ENCODE results near the gene NAXD. TPM values are rescaled to one million over a fixed set of nuclear protein-coding genes. Genes with fewer than 3 reads are reported as not detected.
"Not testable (repeated sequence)": the region's sequence is repeated elsewhere in the genome, so short reads cannot be mapped to it uniquely, and the experiment has no call there.

The NAXD gene
- polyA plus RNA-seq, 4 donors: 30.1 to 59.3 (median 36.9) TPM

DNA sequence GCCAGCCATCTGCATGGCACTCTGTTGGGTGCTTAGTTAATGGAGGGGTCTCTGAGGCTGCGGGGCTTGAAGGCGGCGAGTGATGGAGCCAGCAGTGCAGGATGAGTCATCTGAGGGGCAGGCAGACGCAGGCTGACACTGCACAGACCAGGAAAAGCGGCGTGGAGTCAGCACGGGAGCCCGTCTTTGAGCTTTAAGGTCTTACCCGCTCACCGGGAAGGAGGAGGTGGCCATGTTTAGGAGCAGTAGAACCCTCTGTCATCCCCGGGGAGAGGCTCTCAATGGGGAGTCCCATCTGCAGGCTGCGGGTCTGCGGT, 13.1 kb downstream of the NAXD start:
- Histone ChIP-seq H3K36me3 (ENCODE audit: control insufficient read depth in 3 of 3, insufficient read depth in 2 of 3, low read depth in 1 of 3, low read length in 3 of 3) (peaks cover 5 to 65% (median 12%) of the 10 kb centered on the region in 3 donors), H3K27me3 (ENCODE audit: control insufficient read depth in 3 of 3, insufficient read depth in 3 of 3, low read length in 3 of 3) (no peaks in the 10 kb centered on the region), H3K4me3 (ENCODE audit: low read depth in 1 of 3, low read length in 3 of 3) (no peak overlapping the region), H3K4me1 (ENCODE audit: control insufficient read depth in 3 of 3, insufficient read depth in 2 of 3, low read depth in 1 of 3, low read length in 2 of 3) (peaks cover 0 to 9% (median 0%) of the 10 kb centered on the region in 3 donors), H3K27ac (ENCODE audit: low read depth in 1 of 3, low read length in 2 of 3) (no peak overlapping the region), H3K9me3 (ENCODE audit: control insufficient read depth in 2 of 2, insufficient read depth in 1 of 2, low read depth in 1 of 2, low read length in 1 of 2) (no peaks in the 10 kb centered on the region)
- WGBS, 3 donors: 88 to 92% (median 92%) methylated on average over 13 of the region's 13 CpGs
- DNase-seq (no peak), FAIRE-seq (no peak)

DNA sequence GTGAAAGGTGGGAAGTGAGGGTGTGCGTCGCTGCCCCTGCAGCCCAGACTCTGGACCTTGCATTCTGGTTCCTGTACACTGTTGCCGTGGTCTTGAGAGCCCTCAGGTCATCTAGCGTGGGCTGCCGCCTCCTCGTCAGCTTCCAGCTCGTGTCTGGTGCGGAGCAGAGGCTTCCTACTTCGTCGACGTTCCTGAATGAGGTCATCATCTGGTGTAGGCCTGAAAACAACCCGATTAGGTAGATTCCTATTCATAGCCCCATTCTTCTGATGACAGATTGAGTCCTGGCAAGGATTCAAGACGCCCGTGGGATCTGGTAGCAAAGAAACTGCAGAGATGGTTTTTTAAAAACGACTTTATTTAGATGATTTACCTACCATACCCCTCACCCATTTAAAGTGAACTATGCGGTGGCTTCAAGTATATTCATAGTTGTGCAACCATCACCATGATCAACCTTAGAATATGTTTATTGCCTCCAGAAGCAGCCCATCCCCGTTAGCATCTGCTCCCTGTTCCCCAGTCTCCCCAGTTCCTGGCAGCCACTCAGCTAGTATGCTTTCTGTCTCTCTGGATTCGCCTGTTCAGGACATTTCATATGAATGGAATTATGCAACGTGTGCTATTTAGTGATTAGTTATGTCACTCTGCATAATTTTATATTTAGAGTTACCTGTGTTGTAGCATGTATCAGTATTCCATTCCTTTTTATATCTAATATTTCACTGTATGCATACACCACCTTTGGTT, 13.8 kb downstream of the NAXD start:
- peaks cover 0 to 9% (median 0%) of the 10 kb centered on the region in 3 donors for H3K4me1 ChIP-seq (ENCODE audit: control insufficient read depth in 3 of 3, insufficient read depth in 2 of 3, low read depth in 1 of 3, low read length in 2 of 3)
- no peak overlapping the region for H3K4me3 ChIP-seq (ENCODE audit: low read depth in 1 of 3, low read length in 3 of 3)
- peaks cover 5 to 68% (median 12%) of the 10 kb centered on the region in 3 donors for H3K36me3 ChIP-seq (ENCODE audit: control insufficient read depth in 3 of 3, insufficient read depth in 2 of 3, low read depth in 1 of 3, low read length in 3 of 3)
- no peak overlapping the region for H3K27ac ChIP-seq (ENCODE audit: low read depth in 1 of 3, low read length in 2 of 3)
- no peaks in the 10 kb centered on the region for H3K27me3 ChIP-seq (ENCODE audit: control insufficient read depth in 3 of 3, insufficient read depth in 3 of 3, low read length in 3 of 3)
- no peak for DNase-seq
- no peak for FAIRE-seq
- 84 to 89% (median 85%) methylated on average over 19 of the region's 19 CpGs for WGBS, 3 donors
- H3K9me3 ChIP-seq (ENCODE audit: control insufficient read depth in 2 of 2, insufficient read depth in 1 of 2, low read depth in 1 of 2, low read length in 1 of 2): no peaks in the 10 kb centered on the region

DNA sequence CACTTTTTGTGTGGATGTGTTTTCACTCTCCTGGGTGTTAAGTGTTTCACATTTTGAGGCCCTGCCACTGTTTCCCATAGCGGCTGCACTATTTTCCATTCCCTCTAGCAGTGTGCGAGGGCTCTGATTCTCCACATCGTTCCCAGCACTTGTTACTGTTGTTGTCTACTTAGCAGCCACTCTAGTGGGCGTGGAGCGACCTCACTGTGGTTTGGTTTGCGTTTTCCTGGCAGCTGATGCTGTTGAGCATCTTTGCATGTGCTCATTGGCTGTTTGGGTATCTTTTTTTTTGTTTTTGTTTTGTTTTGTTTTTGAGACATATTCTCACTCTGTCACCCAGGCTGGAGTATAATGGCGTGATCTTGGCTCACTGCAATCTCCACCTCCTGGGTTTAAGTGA, 14.4 kb downstream of the NAXD start:
- no peak overlapping the region for H3K27ac ChIP-seq (ENCODE audit: low read depth in 1 of 3, low read length in 2 of 3)
- no peaks in the 10 kb centered on the region for H3K9me3 ChIP-seq (ENCODE audit: control insufficient read depth in 2 of 2, insufficient read depth in 1 of 2, low read depth in 1 of 2, low read length in 1 of 2)
- FAIRE-seq (no peak), DNase-seq (no peak)
- 77 to 81% (median 77%) methylated on average over 7 of the region's 7 CpGs for WGBS, 3 donors
- peaks cover 5 to 69% (median 13%) of the 10 kb centered on the region in 3 donors for H3K36me3 ChIP-seq (ENCODE audit: control insufficient read depth in 3 of 3, insufficient read depth in 2 of 3, low read depth in 1 of 3, low read length in 3 of 3)
- H3K4me1 ChIP-seq (ENCODE audit: control insufficient read depth in 3 of 3, insufficient read depth in 2 of 3, low read depth in 1 of 3, low read length in 2 of 3): peaks cover 0 to 9% (median 0%) of the 10 kb centered on the region in 3 donors
- no peaks in the 10 kb centered on the region for H3K27me3 ChIP-seq (ENCODE audit: control insufficient read depth in 3 of 3, insufficient read depth in 3 of 3, low read length in 3 of 3)
- no peak overlapping the region for H3K4me3 ChIP-seq (ENCODE audit: low read depth in 1 of 3, low read length in 3 of 3)

DNA sequence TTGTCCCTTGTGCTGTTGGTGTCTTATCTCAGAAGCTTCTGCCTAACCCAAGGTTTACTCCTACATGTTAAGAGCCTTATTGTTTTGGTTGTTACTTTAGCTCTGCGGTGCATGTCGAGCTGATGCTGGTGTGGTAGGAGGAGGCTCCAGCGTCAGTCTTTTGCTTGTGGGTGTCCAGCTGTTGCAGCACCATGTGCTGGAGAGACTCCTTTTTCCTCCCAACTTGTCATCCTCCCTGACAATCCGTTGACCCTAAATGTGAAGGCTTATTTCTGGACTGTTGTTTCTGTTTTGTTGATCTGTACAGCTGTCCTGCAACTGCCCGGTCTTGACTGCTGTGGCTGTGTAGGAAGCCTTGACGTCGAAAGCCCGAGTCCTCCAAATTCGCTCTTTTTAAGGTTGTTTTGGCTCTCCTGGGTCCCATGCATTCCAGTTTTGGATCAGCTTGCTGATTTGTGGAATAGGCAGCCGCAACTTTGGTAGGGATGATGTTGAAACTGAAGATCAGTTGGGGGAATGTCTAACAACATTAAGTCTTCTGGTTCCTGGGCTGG, 15.3 kb downstream of the NAXD start:
- H3K4me1 ChIP-seq (ENCODE audit: control insufficient read depth in 3 of 3, insufficient read depth in 2 of 3, low read depth in 1 of 3, low read length in 2 of 3): peaks cover 0 to 6% (median 0%) of the 10 kb centered on the region in 3 donors
- WGBS, 3 donors: 73 to 90% (median 87%) methylated on average over 10 of the region's 10 CpGs
- no peak overlapping the region for H3K27ac ChIP-seq (ENCODE audit: low read depth in 1 of 3, low read length in 2 of 3)
- no peaks in the 10 kb centered on the region for H3K9me3 ChIP-seq (ENCODE audit: control insufficient read depth in 2 of 2, insufficient read depth in 1 of 2, low read depth in 1 of 2, low read length in 1 of 2)
- no peak overlapping the region for H3K4me3 ChIP-seq (ENCODE audit: low read depth in 1 of 3, low read length in 3 of 3)
- FAIRE-seq (no peak), DNase-seq (no peak)
- H3K27me3 ChIP-seq (ENCODE audit: control insufficient read depth in 3 of 3, insufficient read depth in 3 of 3, low read length in 3 of 3): no peaks in the 10 kb centered on the region
- H3K36me3 ChIP-seq (ENCODE audit: control insufficient read depth in 3 of 3, insufficient read depth in 2 of 3, low read depth in 1 of 3, low read length in 3 of 3): peaks cover 2 to 69% (median 18%) of the 10 kb centered on the region in 3 donors

- not testable (repeated sequence) for H3K27ac ChIP-seq (ENCODE audit: low read depth in 1 of 3, low read length in 2 of 3); H3K4me1 ChIP-seq (ENCODE audit: control insufficient read depth in 3 of 3, insufficient read depth in 2 of 3, low read depth in 1 of 3, low read length in 2 of 3); H3K4me3 ChIP-seq (ENCODE audit: low read depth in 1 of 3, low read length in 3 of 3); H3K9me3 ChIP-seq (ENCODE audit: control insufficient read depth in 2 of 2, insufficient read depth in 1 of 2, low read depth in 1 of 2, low read length in 1 of 2); H3K27me3 ChIP-seq (ENCODE audit: control insufficient read depth in 3 of 3, insufficient read depth in 3 of 3, low read length in 3 of 3); FAIRE-seq; DNase-seq
- 93 to 94% (median 94%) methylated on average over 13 to 15 of the region's 15 CpGs for WGBS, 3 donors
- H3K36me3 ChIP-seq (ENCODE audit: control insufficient read depth in 3 of 3, insufficient read depth in 2 of 3, low read depth in 1 of 3, low read length in 3 of 3): peaks cover 6 to 75% (median 32%) of the 10 kb centered on the region in 3 donors
These were observed 16.9 kb downstream of the NAXD start for GRCh38 chr13:110632255-110632654.

GRCh38 chr13:110633776-110634175, 18.4 kb downstream of the NAXD start:
- Histone ChIP-seq H3K9me3 (ENCODE audit: control insufficient read depth in 2 of 2, insufficient read depth in 1 of 2, low read depth in 1 of 2, low read length in 1 of 2) (no peaks in the 10 kb centered on the region), H3K4me3 (ENCODE audit: low read depth in 1 of 3, low read length in 3 of 3) (no peak overlapping the region), H3K36me3 (ENCODE audit: control insufficient read depth in 3 of 3, insufficient read depth in 2 of 3, low read depth in 1 of 3, low read length in 3 of 3) (peaks cover 5 to 74% (median 27%) of the 10 kb centered on the region in 3 donors), H3K27me3 (ENCODE audit: control insufficient read depth in 3 of 3, insufficient read depth in 3 of 3, low read length in 3 of 3) (no peaks in the 10 kb centered on the region), H3K4me1 (ENCODE audit: control insufficient read depth in 3 of 3, insufficient read depth in 2 of 3, low read depth in 1 of 3, low read length in 2 of 3) (no peaks in the 10 kb centered on the region), H3K27ac (ENCODE audit: low read depth in 1 of 3, low read length in 2 of 3) (no peak overlapping the region)
- no peak for DNase-seq
- WGBS, 3 donors: 87 to 90% (median 89%) methylated on average over 8 of the region's 8 CpGs
- FAIRE-seq: no peak

GRCh38 chr13:110634558-110634957, 19.2 kb downstream of the NAXD start:
- Histone ChIP-seq H3K4me1 (ENCODE audit: control insufficient read depth in 3 of 3, insufficient read depth in 2 of 3, low read depth in 1 of 3, low read length in 2 of 3) (no peaks in the 10 kb centered on the region), H3K4me3 (ENCODE audit: low read depth in 1 of 3, low read length in 3 of 3) (no peak overlapping the region), H3K36me3 (ENCODE audit: control insufficient read depth in 3 of 3, insufficient read depth in 2 of 3, low read depth in 1 of 3, low read length in 3 of 3) (peaks cover 10 to 76% (median 25%) of the 10 kb centered on the region in 3 donors), H3K27me3 (ENCODE audit: control insufficient read depth in 3 of 3, insufficient read depth in 3 of 3, low read length in 3 of 3) (no peaks in the 10 kb centered on the region), H3K9me3 (ENCODE audit: control insufficient read depth in 2 of 2, insufficient read depth in 1 of 2, low read depth in 1 of 2, low read length in 1 of 2) (no peaks in the 10 kb centered on the region), H3K27ac (ENCODE audit: low read depth in 1 of 3, low read length in 2 of 3) (no peak overlapping the region)
- DNase-seq (no peak), FAIRE-seq (no peak)
- WGBS, 3 donors: 92 to 95% (median 94%) methylated on average over 19 of the region's 19 CpGs

- peaks cover 10 to 76% (median 25%) of the 10 kb centered on the region in 3 donors for H3K36me3 ChIP-seq (ENCODE audit: control insufficient read depth in 3 of 3, insufficient read depth in 2 of 3, low read depth in 1 of 3, low read length in 3 of 3)
- H3K4me3 ChIP-seq (ENCODE audit: low read depth in 1 of 3, low read length in 3 of 3): no peak overlapping the region
- H3K9me3 ChIP-seq (ENCODE audit: control insufficient read depth in 2 of 2, insufficient read depth in 1 of 2, low read depth in 1 of 2, low read length in 1 of 2): no peaks in the 10 kb centered on the region
- DNase-seq: no peak
- H3K27ac ChIP-seq (ENCODE audit: low read depth in 1 of 3, low read length in 2 of 3): no peak overlapping the region
- no peaks in the 10 kb centered on the region for H3K4me1 ChIP-seq (ENCODE audit: control insufficient read depth in 3 of 3, insufficient read depth in 2 of 3, low read depth in 1 of 3, low read length in 2 of 3)
- FAIRE-seq: no peak
- 91 to 93% (median 91%) methylated on average over 19 of the region's 19 CpGs for WGBS, 3 donors
- no peaks in the 10 kb centered on the region for H3K27me3 ChIP-seq (ENCODE audit: control insufficient read depth in 3 of 3, insufficient read depth in 3 of 3, low read length in 3 of 3)
These were observed 20.2 kb downstream of the NAXD start for GRCh38 chr13:110635405-110636002.
